Measurements from ENCODE around the gene NR4A3.
A peak's percentile ranks its signal among the peaks of the same experiment; 100 is the strongest.

The NR4A3 gene

GRCh38 chr9:99807276-99807852 is 14.3 kb upstream of the NR4A3 start:
- Mint-ChIP-seq H3K36me3 (peaks cover 13% of the 10 kb centered on the region), H3K9me3 (no peaks in the 10 kb centered on the region), H3K4me3 (no peak overlapping the region), H3K27ac (peak overlapping the region; percentile 45), H3K4me1 (peaks cover 18% of the 10 kb centered on the region), H3K27me3 (no peaks in the 10 kb centered on the region)
- DNase-seq (ENCODE audit: low spot score in 2 of 2), result peak; percentile 67 to 79
- ATAC-seq (ENCODE audit: low read depth), result peak; percentile 90

GRCh38 chr9:99807956-99808355 is 13.7 kb upstream of the NR4A3 start:
- Mint-ChIP-seq H3K27ac (peak overlapping the region; percentile 45), H3K4me1 (peaks cover 18% of the 10 kb centered on the region), H3K9me3 (no peaks in the 10 kb centered on the region), H3K4me3 (no peak overlapping the region), H3K27me3 (no peaks in the 10 kb centered on the region), H3K36me3 (peaks cover 10% of the 10 kb centered on the region)
- DNase-seq (ENCODE audit: low spot score in 2 of 2) (no peak), ATAC-seq (ENCODE audit: low read depth) (no peak)

- no peaks in the 10 kb centered on the region for H3K9me3 Mint-ChIP-seq
- peaks cover 19% of the 10 kb centered on the region for H3K4me1 Mint-ChIP-seq
- peaks cover 10% of the 10 kb centered on the region for H3K36me3 Mint-ChIP-seq
- H3K27me3 Mint-ChIP-seq, result no peaks in the 10 kb centered on the region
- H3K4me3 Mint-ChIP-seq, result no peak overlapping the region
- H3K27ac Mint-ChIP-seq, result peak overlapping the region; percentile 45
- ATAC-seq (ENCODE audit: low read depth) (no peak), DNase-seq (ENCODE audit: low spot score in 2 of 2) (no peak)
Measured at GRCh38 chr9:99808454-99808853, 13.2 kb upstream of the NR4A3 start.

- H3K9me3 Mint-ChIP-seq, result no peaks in the 10 kb centered on the region
- DNase-seq (ENCODE audit: low spot score in 2 of 2), result no peak
- peaks cover 6% of the 10 kb centered on the region for H3K36me3 Mint-ChIP-seq
- no peak overlapping the region for H3K4me3 Mint-ChIP-seq
- no peak for ATAC-seq (ENCODE audit: low read depth)
- no peak overlapping the region for H3K27ac Mint-ChIP-seq
- H3K27me3 Mint-ChIP-seq, result no peaks in the 10 kb centered on the region
- H3K4me1 Mint-ChIP-seq, result peaks cover 22% of the 10 kb centered on the region
Measured at GRCh38 chr9:99809586-99810319, 11.9 kb upstream of the NR4A3 start.

- Mint-ChIP-seq H3K9me3 (no peaks in the 10 kb centered on the region), H3K27me3 (no peaks in the 10 kb centered on the region), H3K27ac (no peak overlapping the region), H3K4me3 (no peak overlapping the region), H3K36me3 (peaks cover 4% of the 10 kb centered on the region), H3K4me1 (peaks cover 23% of the 10 kb centered on the region)
- ATAC-seq (ENCODE audit: low read depth), result peak; percentile 43
- DNase-seq (ENCODE audit: low spot score in 2 of 2), result no peak
Measured at GRCh38 chr9:99811172-99811571, 10.5 kb upstream of the NR4A3 start.

- peak overlapping the region; percentile 24 for H3K27ac Mint-ChIP-seq
- ATAC-seq (ENCODE audit: low read depth), result no peak
- H3K4me1 Mint-ChIP-seq, result peaks cover 23% of the 10 kb centered on the region
- no peak for DNase-seq (ENCODE audit: low spot score in 2 of 2)
- H3K4me3 Mint-ChIP-seq, result no peak overlapping the region
- no peaks in the 10 kb centered on the region for H3K27me3 Mint-ChIP-seq
- H3K9me3 Mint-ChIP-seq, result no peaks in the 10 kb centered on the region
- peaks cover 4% of the 10 kb centered on the region for H3K36me3 Mint-ChIP-seq
Measured at GRCh38 chr9:99811598-99812383, 9.9 kb upstream of the NR4A3 start.

GRCh38 chr9:99813739-99814138 is 7.9 kb upstream of the NR4A3 start:
- DNase-seq (ENCODE audit: low spot score in 2 of 2) (no peak), ATAC-seq (ENCODE audit: low read depth) (no peak)
- H3K36me3 Mint-ChIP-seq, result peaks cover 4% of the 10 kb centered on the region
- no peaks in the 10 kb centered on the region for H3K9me3 Mint-ChIP-seq
- no peak overlapping the region for H3K27ac Mint-ChIP-seq
- peaks cover 19% of the 10 kb centered on the region for H3K4me1 Mint-ChIP-seq
- no peaks in the 10 kb centered on the region for H3K27me3 Mint-ChIP-seq
- H3K4me3 Mint-ChIP-seq, result no peak overlapping the region

- Mint-ChIP-seq H3K4me3 (no peak overlapping the region), H3K36me3 (peaks cover 4% of the 10 kb centered on the region), H3K4me1 (peaks cover 19% of the 10 kb centered on the region), H3K27me3 (no peaks in the 10 kb centered on the region), H3K9me3 (no peaks in the 10 kb centered on the region), H3K27ac (no peak overlapping the region)
- no peak for ATAC-seq (ENCODE audit: low read depth)
- DNase-seq (ENCODE audit: low spot score in 2 of 2), result no peak
Measured at GRCh38 chr9:99814359-99814758, 7.3 kb upstream of the NR4A3 start.

- H3K9me3 Mint-ChIP-seq, result no peaks in the 10 kb centered on the region
- H3K4me1 Mint-ChIP-seq, result peaks cover 21% of the 10 kb centered on the region
- no peak overlapping the region for H3K27ac Mint-ChIP-seq
- DNase-seq (ENCODE audit: low spot score in 2 of 2) (no peak), ATAC-seq (ENCODE audit: low read depth) (no peak)
- H3K4me3 Mint-ChIP-seq, result no peak overlapping the region
- H3K27me3 Mint-ChIP-seq, result no peaks in the 10 kb centered on the region
- peaks cover 1% of the 10 kb centered on the region for H3K36me3 Mint-ChIP-seq
Measured at GRCh38 chr9:99816392-99816791, 5.3 kb upstream of the NR4A3 start.

GRCh38 chr9:99818500-99818899 is 3.2 kb upstream of the NR4A3 start:
- H3K4me3 Mint-ChIP-seq, result peak overlapping the region; percentile 94
- H3K27ac Mint-ChIP-seq, result peak overlapping the region; percentile 98
- peaks cover under 1% of the 10 kb centered on the region for H3K36me3 Mint-ChIP-seq
- ATAC-seq (ENCODE audit: low read depth), result no peak
- peaks cover 3% of the 10 kb centered on the region for H3K27me3 Mint-ChIP-seq
- peaks cover 23% of the 10 kb centered on the region for H3K4me1 Mint-ChIP-seq
- no peaks in the 10 kb centered on the region for H3K9me3 Mint-ChIP-seq
- DNase-seq (ENCODE audit: low spot score in 2 of 2), result no peak

- H3K27me3 Mint-ChIP-seq, result peaks cover 3% of the 10 kb centered on the region
- peak overlapping the region; percentile 94 for H3K4me3 Mint-ChIP-seq
- H3K36me3 Mint-ChIP-seq, result no peaks in the 10 kb centered on the region
- peak overlapping the region; percentile 98 for H3K27ac Mint-ChIP-seq
- no peaks in the 10 kb centered on the region for H3K9me3 Mint-ChIP-seq
- DNase-seq (ENCODE audit: low spot score in 2 of 2), result peak; percentile 97
- H3K4me1 Mint-ChIP-seq, result peaks cover 26% of the 10 kb centered on the region
- ATAC-seq (ENCODE audit: low read depth), result peak; percentile 56
Measured at GRCh38 chr9:99819123-99819855, 2.4 kb upstream of the NR4A3 start.

GRCh38 chr9:99819856-99820684 is 1.6 kb upstream of the NR4A3 start:
- peaks cover 24% of the 10 kb centered on the region for H3K4me1 Mint-ChIP-seq
- peak overlapping the region; percentile 94 for H3K4me3 Mint-ChIP-seq
- peak; percentile 45 for ATAC-seq (ENCODE audit: low read depth)
- DNase-seq (ENCODE audit: low spot score in 2 of 2), result peak; percentile 86 to 95
- H3K27me3 Mint-ChIP-seq, result peaks cover 3% of the 10 kb centered on the region
- peak overlapping the region; percentile 98 for H3K27ac Mint-ChIP-seq
- H3K36me3 Mint-ChIP-seq, result no peaks in the 10 kb centered on the region
- H3K9me3 Mint-ChIP-seq, result no peaks in the 10 kb centered on the region

- Mint-ChIP-seq H3K36me3 (no peaks in the 10 kb centered on the region), H3K27ac (peak overlapping the region; percentile 98)
Measured at GRCh38 chr9:99820685-99821395, 845 bp upstream of the NR4A3 start.

More at GRCh38 chr9:99820685-99821395, 845 bp upstream of the NR4A3 start:
- ATAC-seq (ENCODE audit: low read depth) (no peak), DNase-seq (ENCODE audit: low spot score in 2 of 2) (peak in 1 of 2 donors; percentile 65)
- peak overlapping the region; percentile 94 for H3K4me3 Mint-ChIP-seq
- peaks cover 28% of the 10 kb centered on the region for H3K4me1 Mint-ChIP-seq
- H3K9me3 Mint-ChIP-seq, result no peaks in the 10 kb centered on the region
- peaks cover 3% of the 10 kb centered on the region for H3K27me3 Mint-ChIP-seq
